ENCODE measurements around the gene LILRA5. TPM values are rescaled to one million over a fixed set of nuclear protein-coding genes. Genes with fewer than 3 reads are reported as not detected.
"Not testable (repeated sequence)": the region's sequence is repeated elsewhere in the genome, so short reads cannot be mapped to it uniquely, and the experiment has no call there.

LILRA5 gene
- total RNA-seq, 1 donor from 2014 or later: not detected

GRCh38 chr19:54298357-54299125, 14.4 kb downstream of the LILRA5 start:
- Mint-ChIP-seq H3K4me3 (no peak overlapping the region), H3K27me3 (ENCODE audit: low read depth) (peaks cover 67% of the 10 kb centered on the region), H3K27ac (ENCODE audit: unreplicated experiment) (no peak overlapping the region), H3K9me3 (no peaks in the 10 kb centered on the region), H3K36me3 (ENCODE audit: low read depth) (no peaks in the 10 kb centered on the region), H3K4me1 (no peaks in the 10 kb centered on the region)
- TF ChIP-seq CTCF (conservative IDR thresholded peaks at IDR 0.05): no peak
- no peak for DNase-seq (ENCODE audit: low read depth, low spot score)

DNA sequence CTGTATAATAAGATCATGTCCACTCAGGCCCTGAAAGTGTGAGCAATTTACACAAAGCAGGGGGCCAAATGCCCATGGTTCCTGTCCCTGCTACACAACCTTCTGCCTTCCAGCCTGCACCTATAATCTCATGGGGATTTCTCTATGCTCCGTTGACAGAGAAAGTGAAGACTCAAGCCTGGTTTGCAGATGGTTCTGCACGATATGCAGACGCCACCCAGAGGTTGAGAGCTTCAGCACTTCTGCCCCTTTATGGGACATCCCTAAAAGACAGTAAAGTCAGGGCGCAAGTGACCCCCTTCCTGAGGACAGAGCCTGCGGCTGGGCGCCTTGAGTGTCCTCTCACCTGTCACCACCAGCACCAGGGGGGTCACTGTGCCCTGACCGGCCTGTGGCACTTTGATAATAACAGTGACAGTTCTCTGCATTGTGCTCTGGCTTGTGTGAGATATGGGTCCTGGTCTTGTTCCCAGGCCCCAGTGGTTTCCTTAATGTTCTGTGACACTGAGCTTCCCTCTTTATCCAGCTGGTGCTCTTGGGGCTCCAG, 15.1 kb downstream of the LILRA5 start:
- TF ChIP-seq CTCF (conservative IDR thresholded peaks at IDR 0.05): no peak
- Mint-ChIP-seq H3K36me3 (ENCODE audit: low read depth) (no peaks in the 10 kb centered on the region), H3K27ac (ENCODE audit: unreplicated experiment) (no peak overlapping the region), H3K4me1 (no peaks in the 10 kb centered on the region), H3K27me3 (ENCODE audit: low read depth) (peaks cover 67% of the 10 kb centered on the region), H3K9me3 (peaks cover 3% of the 10 kb centered on the region), H3K4me3 (no peak overlapping the region)
- no peak for DNase-seq (ENCODE audit: low read depth, low spot score)

DNA sequence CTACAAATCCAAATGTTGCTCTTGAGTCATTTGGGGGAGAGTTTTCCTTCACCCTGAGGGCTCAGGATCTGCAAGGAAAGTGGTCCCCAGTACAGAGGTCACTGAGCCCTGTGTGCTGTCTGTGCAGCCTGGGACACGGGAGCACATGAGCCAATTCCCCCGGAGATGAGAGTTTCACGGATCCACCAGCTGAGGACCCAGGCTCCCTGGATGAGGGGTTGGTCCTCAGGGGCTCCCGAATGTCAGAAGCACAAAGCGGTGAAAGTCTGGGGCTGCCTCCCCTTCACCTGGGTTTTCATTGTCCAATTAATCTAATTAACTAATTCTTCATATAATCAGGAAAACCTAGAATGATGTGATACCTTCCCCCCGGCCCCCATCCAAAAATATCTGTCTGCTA, 18.4 kb downstream of the LILRA5 start:
- no peak for TF ChIP-seq CTCF (conservative IDR thresholded peaks at IDR 0.05)
- H3K4me3 Mint-ChIP-seq: no peak overlapping the region
- no peak for DNase-seq (ENCODE audit: low read depth, low spot score)
- no peak overlapping the region for H3K27ac Mint-ChIP-seq (ENCODE audit: unreplicated experiment)
- H3K36me3 Mint-ChIP-seq (ENCODE audit: low read depth): no peaks in the 10 kb centered on the region
- peaks cover 3% of the 10 kb centered on the region for H3K9me3 Mint-ChIP-seq
- H3K4me1 Mint-ChIP-seq: no peaks in the 10 kb centered on the region
- peaks cover 66% of the 10 kb centered on the region for H3K27me3 Mint-ChIP-seq (ENCODE audit: low read depth)

DNA sequence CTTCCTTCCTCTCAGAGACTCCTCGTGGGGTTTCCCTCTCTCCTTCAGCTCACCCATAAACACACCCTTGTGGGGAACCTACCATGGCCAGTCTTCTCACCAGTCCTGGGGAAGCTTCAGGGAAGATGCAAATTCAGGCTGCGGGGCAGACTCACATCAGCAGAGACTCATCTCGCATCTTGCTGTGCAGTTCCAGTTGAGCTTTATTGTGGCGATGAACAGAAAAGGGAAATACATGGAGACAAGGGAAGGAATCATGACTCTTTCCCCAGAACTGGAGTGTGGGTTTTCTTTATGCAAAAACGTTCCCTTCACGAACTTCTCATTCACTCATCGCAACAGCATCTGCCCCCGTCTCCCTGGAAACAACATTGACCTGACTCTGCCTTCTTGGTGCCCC, 23.8 kb downstream of the LILRA5 start:
- H3K4me1 Mint-ChIP-seq; H3K36me3 Mint-ChIP-seq (ENCODE audit: low read depth); H3K4me3 Mint-ChIP-seq; H3K27ac Mint-ChIP-seq (ENCODE audit: unreplicated experiment); H3K9me3 Mint-ChIP-seq; DNase-seq (ENCODE audit: low read depth, low spot score): not testable (repeated sequence)
- H3K27me3 Mint-ChIP-seq (ENCODE audit: low read depth): peaks cover 74% of the 10 kb centered on the region

DNA sequence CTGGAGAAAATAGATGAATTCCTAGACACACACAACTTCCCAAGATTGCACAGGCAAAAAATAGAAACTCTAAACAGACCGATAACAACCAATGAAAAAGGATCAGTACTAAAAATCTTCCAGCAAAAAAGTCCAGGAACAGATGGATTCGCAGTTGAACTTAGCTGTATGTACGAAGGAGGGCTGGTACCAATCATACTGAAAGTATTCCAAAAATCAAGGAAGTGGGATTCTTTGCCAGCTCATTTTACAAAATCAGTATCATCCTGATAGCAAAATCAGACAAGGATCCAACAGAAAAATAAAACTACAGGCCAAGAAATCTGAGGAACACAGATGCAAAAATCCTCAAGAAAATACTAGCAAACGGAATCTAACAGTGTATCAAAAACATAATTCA, 25.5 kb downstream of the LILRA5 start:
- peaks cover 3% of the 10 kb centered on the region for H3K4me1 Mint-ChIP-seq
- H3K9me3 Mint-ChIP-seq: no peaks in the 10 kb centered on the region
- H3K4me3 Mint-ChIP-seq: no peak overlapping the region
- H3K27me3 Mint-ChIP-seq (ENCODE audit: low read depth): peaks cover 67% of the 10 kb centered on the region
- DNase-seq (ENCODE audit: low read depth, low spot score): no peak
- no peaks in the 10 kb centered on the region for H3K36me3 Mint-ChIP-seq (ENCODE audit: low read depth)
- TF ChIP-seq CTCF (conservative IDR thresholded peaks at IDR 0.05): no peak
- H3K27ac Mint-ChIP-seq (ENCODE audit: unreplicated experiment): no peak overlapping the region

DNA sequence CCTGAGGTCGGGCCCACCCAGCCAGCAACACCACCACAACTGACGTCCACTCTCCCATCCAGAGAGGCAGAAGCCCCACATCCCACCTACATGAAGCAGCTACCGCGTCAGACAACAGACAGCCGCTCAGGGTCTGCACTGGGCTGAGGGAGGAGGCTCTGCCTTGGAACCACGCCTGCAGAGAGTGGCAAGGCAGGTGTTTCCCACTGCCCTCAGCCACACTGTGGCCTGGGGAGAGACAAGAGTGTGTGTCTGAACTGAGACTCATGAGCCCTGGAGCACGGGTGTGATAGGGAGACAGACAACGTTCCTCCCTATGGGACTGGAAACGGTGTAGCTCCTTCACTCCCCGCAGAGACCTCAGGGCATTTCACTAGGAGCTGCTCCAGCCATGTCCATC, 26.7 kb downstream of the LILRA5 start:
- H3K36me3 Mint-ChIP-seq (ENCODE audit: low read depth); H3K9me3 Mint-ChIP-seq; H3K4me1 Mint-ChIP-seq; H3K27ac Mint-ChIP-seq (ENCODE audit: unreplicated experiment); DNase-seq (ENCODE audit: low read depth, low spot score); H3K4me3 Mint-ChIP-seq: not testable (repeated sequence)
- peaks cover 70% of the 10 kb centered on the region for H3K27me3 Mint-ChIP-seq (ENCODE audit: low read depth)

DNA sequence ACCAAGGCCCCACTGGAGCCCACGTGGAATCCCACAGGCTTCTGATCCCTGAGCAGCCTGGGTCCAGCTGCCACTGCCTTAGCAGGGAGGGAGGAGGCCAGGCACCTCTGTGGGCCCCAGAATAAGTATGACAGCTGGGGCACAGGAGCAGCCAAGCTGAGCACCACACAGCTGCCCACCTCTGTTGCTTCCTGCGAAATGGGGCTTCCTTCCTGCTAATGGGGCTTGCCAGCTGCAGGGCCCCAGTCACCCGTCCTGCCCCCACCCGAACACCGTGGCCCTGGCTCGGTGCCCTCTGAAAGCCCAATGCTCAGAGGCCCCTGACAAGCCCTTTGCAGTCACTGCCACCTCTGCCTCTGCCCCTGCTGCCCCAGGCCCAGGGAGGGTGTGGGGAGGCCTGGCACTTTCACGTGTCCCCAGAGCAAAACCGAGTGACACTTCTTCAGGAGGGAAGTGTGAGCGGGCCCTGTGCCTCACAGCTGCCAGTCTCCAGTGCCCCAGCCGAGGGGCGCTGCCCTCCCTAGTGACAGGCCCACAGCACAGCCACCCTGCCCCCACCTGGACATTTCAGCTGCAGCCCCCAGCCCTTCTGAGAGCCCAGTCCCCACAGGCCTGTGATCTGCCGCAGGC, 27.4 kb downstream of the LILRA5 start:
- H3K27me3 Mint-ChIP-seq (ENCODE audit: low read depth): peaks cover 71% of the 10 kb centered on the region
- H3K4me1 Mint-ChIP-seq; H3K36me3 Mint-ChIP-seq (ENCODE audit: low read depth); H3K27ac Mint-ChIP-seq (ENCODE audit: unreplicated experiment); DNase-seq (ENCODE audit: low read depth, low spot score); H3K9me3 Mint-ChIP-seq; H3K4me3 Mint-ChIP-seq: not testable (repeated sequence)

Measured in neural crest cell (in vitro differentiated cells).